Loucy (cell line): ENCODE data around the gene TAS2R8.

ENCODE experiments used
- H2AFZ ChIP-seq: fragments of 200-600 bp; sonication (generic); 2 replicates; pipeline ENCODE4 v1.6.0; 2016; ENCODE audit warnings: antibody characterized with exemption, mild to moderate bottlenecking, low read length, moderate library complexity
- H3F3A ChIP-seq: fragments of 200-600 bp; 2 replicates; pipeline ENCODE4 v1.6.0; 2016; ENCODE audit warnings: antibody characterized with exemption, low read depth, mild to moderate bottlenecking
- H3K27me3 ChIP-seq: fragments of 200-600 bp; sonication (generic); 2 replicates; pipeline ENCODE4 v1.6.1; 2014; ENCODE audit warnings: low read length, mild to moderate bottlenecking; ENCODE audit not compliant: insufficient read depth, poor library complexity, severe bottlenecking
- H3K36me3 ChIP-seq: fragments of 200-600 bp; sonication (generic); 2 replicates; pipeline ENCODE4 v1.6.1; 2016; ENCODE audit warnings: low read length; ENCODE audit not compliant: insufficient read depth
- H3K4me1 ChIP-seq: fragments of 200-600 bp; sonication (generic); 2 replicates; pipeline ENCODE4 v1.5.1; 2014; ENCODE audit warnings: low read length, mild to moderate bottlenecking; ENCODE audit not compliant: insufficient read depth, poor library complexity, severe bottlenecking
- H3K4me2 ChIP-seq: fragments of 200-600 bp; sonication (generic); 2 replicates; pipeline ENCODE4 v1.6.0; 2014; ENCODE audit warnings: antibody characterized with exemption, low read length, low read depth, mild to moderate bottlenecking; ENCODE audit not compliant: poor library complexity, severe bottlenecking
- H3K4me3 ChIP-seq: fragments of 200-600 bp; sonication (generic); 2 replicates; pipeline ENCODE4 v1.5.1; 2014; ENCODE audit warnings: low read length, mild to moderate bottlenecking, mixed read lengths; ENCODE audit not compliant: poor library complexity, severe bottlenecking
- H3K79me2 ChIP-seq: fragments of 200-600 bp; sonication (generic); 2 replicates; pipeline ENCODE4 v1.6.1; 2014; ENCODE audit warnings: low read length; ENCODE audit not compliant: insufficient read depth
- H3K9ac ChIP-seq: fragments of 200-600 bp; sonication (generic); 2 replicates; pipeline ENCODE4 v1.6.0; 2014; ENCODE audit warnings: mild to moderate bottlenecking, low read depth, low read length, moderate library complexity; ENCODE audit not compliant: poor library complexity, severe bottlenecking
- H3K9me2 ChIP-seq: fragments of 200-600 bp; sonication (generic); replicated peaks from 2 replicates; pipeline ENCODE4 v1.6.1; 2016; ENCODE audit warnings: low read depth, low read length, mixed read lengths
- H3K9me3 ChIP-seq: fragments of 200-600 bp; sonication (generic); 2 replicates; pipeline ENCODE4 v1.6.1; 2014; ENCODE audit warnings: mild to moderate bottlenecking, antibody characterized with exemption, low read length, low read depth; ENCODE audit not compliant: insufficient read depth
- H4K20me1 ChIP-seq: fragments of 200-600 bp; sonication (generic); 2 replicates; pipeline ENCODE4 v1.6.0; 2014; ENCODE audit warnings: antibody characterized with exemption, low read length, mild to moderate bottlenecking; ENCODE audit not compliant: insufficient read depth, poor library complexity, severe bottlenecking
- CTCF ChIP-seq: fragments of 200-600 bp; sonication (generic); conservative IDR thresholded peaks from 2 replicates; pipeline ENCODE4 v1.5.1; 2014; ENCODE audit warnings: mild to moderate bottlenecking, antibody characterized with exemption, low read length
- EZH2phosphoT487 ChIP-seq: fragments of 200-600 bp; IDR thresholded peaks from 2 replicates; pipeline ENCODE4 v1.6.1; 2018; ENCODE audit warnings: antibody characterized with exemption, mild to moderate bottlenecking, moderate library complexity, borderline replicate concordance

TAS2R8 gene

GRCh38 chr12:10807186-10807585 is at the start of gene TAS2R8:
Gene TAS2R8, minus strand, starts transcription at chr12:10807286. Its CDS starts 306 bp downstream, at chr12:10806980.
- Histone ChIP-seq H3F3A (no peaks in the 10 kb centered on the region), H3K9me3 (no peaks in the 10 kb centered on the region), H3K36me3 (no peaks in the 10 kb centered on the region), H3K4me3 (no peak within 1 kb of the TSS), H4K20me1 (no peaks in the 10 kb centered on the region), H3K9ac (no peak within 1 kb of the TSS), H2AFZ (no peak within 1 kb of the TSS), H3K27me3 (no peaks in the 10 kb centered on the region), H3K4me1 (no peaks in the 10 kb centered on the region), H3K79me2 (no peaks in the 10 kb centered on the region), H3K4me2 (no peak within 1 kb of the TSS), H3K9me2 (no peaks in the 10 kb centered on the region)
- TF ChIP-seq CTCF (no peak), EZH2phosphoT487 (no peak)

GRCh38 chr12:10855807-10856206 is 48.7 kb upstream of the TAS2R8 start:
- no peaks in the 10 kb centered on the region for H4K20me1 ChIP-seq
- no peak overlapping the region for H3K9ac ChIP-seq
- H2AFZ ChIP-seq: no peak overlapping the region
- no peaks in the 10 kb centered on the region for H3K79me2 ChIP-seq
- H3K9me2 ChIP-seq: no peaks in the 10 kb centered on the region
- no peak overlapping the region for H3K4me2 ChIP-seq
- H3F3A ChIP-seq: no peaks in the 10 kb centered on the region
- H3K4me1 ChIP-seq: peaks cover 9% of the 10 kb centered on the region
- H3K36me3 ChIP-seq: no peaks in the 10 kb centered on the region
- H3K9me3 ChIP-seq: no peaks in the 10 kb centered on the region; the same call in 1 of the 2 replicates
- TF ChIP-seq EZH2phosphoT487: no peak
- no peak for TF ChIP-seq CTCF
- H3K4me3 ChIP-seq: no peak overlapping the region
- H3K27me3 ChIP-seq: no peaks in the 10 kb centered on the region

- H3K36me3 ChIP-seq: no peaks in the 10 kb centered on the region
- H2AFZ ChIP-seq: no peak overlapping the region
- no peak overlapping the region for H3K4me2 ChIP-seq
- no peak overlapping the region for H3K4me3 ChIP-seq
- H3K9ac ChIP-seq: no peak overlapping the region
- no peaks in the 10 kb centered on the region for H3K79me2 ChIP-seq
- no peaks in the 10 kb centered on the region for H3K9me2 ChIP-seq
- TF ChIP-seq EZH2phosphoT487 (no peak), CTCF (no peak)
- H3K4me1 ChIP-seq: peaks cover 16% of the 10 kb centered on the region
- H3K9me3 ChIP-seq: no peaks in the 10 kb centered on the region; the same call in 1 of the 2 replicates
- H4K20me1 ChIP-seq: no peaks in the 10 kb centered on the region
- H3F3A ChIP-seq: no peaks in the 10 kb centered on the region
- no peaks in the 10 kb centered on the region for H3K27me3 ChIP-seq
These were observed 46.7 kb upstream of the TAS2R8 start for GRCh38 chr12:10853776-10854175.
